GM19372 (cell line): ENCODE measurements around the gene MAP3K8.
A peak's percentile ranks its signal among the peaks of the same experiment; 100 is the strongest.

ENCODE experiments used
- ATAC-seq: cut with Tn5 transposase; IDR thresholded peaks from one replicate; pipeline ENCODE4 v1.9.1; 2021; ENCODE audit warnings: mild to moderate bottlenecking, low read depth, moderate library complexity; ENCODE audit not compliant: unreplicated experiment

Gene MAP3K8

GRCh38 chr10:30433730-30434272 is at the start of gene MAP3K8:
TSS of gene MAP3K8 (plus strand) at chr10:30434184. CDS start at chr10:30438939, 4,755 bp downstream.
- ATAC-seq: peak; percentile 58

- no peak for ATAC-seq
Observed at GRCh38 chr10:30384701-30385201, 49.2 kb upstream of the MAP3K8 start.

GRCh38 chr10:30386801-30387588 is 47.0 kb upstream of the MAP3K8 start:
- ATAC-seq: no peak

- ATAC-seq: no peak
Observed at GRCh38 chr10:30387646-30388243, 46.2 kb upstream of the MAP3K8 start.

GRCh38 chr10:30389543-30389942 is 44.4 kb upstream of the MAP3K8 start:
- ATAC-seq: no peak

GRCh38 chr10:30390207-30390606 is 43.8 kb upstream of the MAP3K8 start:
- ATAC-seq: no peak

- ATAC-seq: no peak
Observed at GRCh38 chr10:30391266-30391665, 42.7 kb upstream of the MAP3K8 start.

GRCh38 chr10:30392564-30392990 is 41.4 kb upstream of the MAP3K8 start:
- peak; percentile 78 for ATAC-seq

- no peak for ATAC-seq
Observed at GRCh38 chr10:30396293-30396692, 37.7 kb upstream of the MAP3K8 start.

- no peak for ATAC-seq
Observed at GRCh38 chr10:30396698-30397097, 37.3 kb upstream of the MAP3K8 start.

- ATAC-seq: no peak
Observed at GRCh38 chr10:30398193-30398592, 35.8 kb upstream of the MAP3K8 start.

- ATAC-seq: no peak
Observed at GRCh38 chr10:30398788-30399187, 35.2 kb upstream of the MAP3K8 start.

- ATAC-seq: no peak
Observed at GRCh38 chr10:30403494-30403893, 30.5 kb upstream of the MAP3K8 start.

- no peak for ATAC-seq
Observed at GRCh38 chr10:30404540-30404939, 29.4 kb upstream of the MAP3K8 start.

GRCh38 chr10:30411263-30411662 is 22.7 kb upstream of the MAP3K8 start:
- ATAC-seq: no peak

- no peak for ATAC-seq
Observed at GRCh38 chr10:30412901-30413300, 21.1 kb upstream of the MAP3K8 start.

GRCh38 chr10:30413996-30414576 is 19.9 kb upstream of the MAP3K8 start:
- no peak for ATAC-seq

- ATAC-seq: no peak
Observed at GRCh38 chr10:30415593-30415992, 18.4 kb upstream of the MAP3K8 start.

GRCh38 chr10:30417301-30417700 is 16.7 kb upstream of the MAP3K8 start:
- ATAC-seq: no peak

GRCh38 chr10:30420266-30420665 is 13.7 kb upstream of the MAP3K8 start:
- ATAC-seq: peak; percentile 62

GRCh38 chr10:30420766-30421165 is 13.2 kb upstream of the MAP3K8 start:
- ATAC-seq: no peak
